DND-41 (cell line): Measurements from ENCODE around the gene AADACL3.

ENCODE experiments used
- ATAC-seq: fragments of 200-7000 bp; cut with Tn5 transposase; 3 replicates; pipeline ENCODE4 v1.9.1; 2021; ENCODE audit warnings: low read depth; ENCODE audit not compliant: insufficient read depth
- DNase-seq: peaks from one replicate; pipeline ENCODE4 v3.0.0-alpha.2; 2020
- H2AFZ ChIP-seq: 2 replicates; pipeline ENCODE4 v1.6.0; 2012; ENCODE audit warnings: low read depth, low read length
- H3K27ac ChIP-seq: 2 replicates; pipeline ENCODE4 v1.5.1; 2012; ENCODE audit warnings: low read length, inconsistent platforms
- H3K27me3 ChIP-seq: fragments of 200-600 bp; sonication (generic); 2 replicates; pipeline ENCODE4 v1.6.0; 2012; ENCODE audit warnings: low read length, mild to moderate bottlenecking, inconsistent platforms; ENCODE audit not compliant: insufficient read depth, poor library complexity
- H3K36me3 ChIP-seq: 2 replicates; pipeline ENCODE4 v1.5.1; 2012; ENCODE audit warnings: low read length, inconsistent platforms; ENCODE audit not compliant: insufficient read depth
- H3K4me1 ChIP-seq: 2 replicates; pipeline ENCODE4 v1.5.1; 2012; ENCODE audit warnings: mild to moderate bottlenecking, low read length; ENCODE audit not compliant: insufficient read depth
- H3K4me2 ChIP-seq: 2 replicates; pipeline ENCODE4 v1.6.0; 2012; ENCODE audit warnings: mild to moderate bottlenecking, moderate library complexity, low read length, inconsistent platforms; ENCODE audit not compliant: insufficient read depth
- H3K4me3 ChIP-seq, 2 experiments: fragments of 200-600 bp in 1 of 2; shearing (Covaris generic) in 1 of 2; 2 replicates each; pipeline ENCODE4 v1.5.1; 2012 to 2016; ENCODE audit warnings: inconsistent platforms in 2 of 2, low read length in 2 of 2, mild to moderate bottlenecking in 2 of 2, low read depth in 1 of 2, moderate library complexity in 1 of 2
- H3K79me2 ChIP-seq: 2 replicates; pipeline ENCODE4 v1.6.0; 2012; ENCODE audit warnings: low read length, inconsistent platforms; ENCODE audit not compliant: insufficient read depth
- H3K9ac ChIP-seq: 2 replicates; pipeline ENCODE4 v1.6.0; 2012; ENCODE audit warnings: low read depth, mild to moderate bottlenecking, inconsistent platforms, low read length, moderate library complexity
- H3K9me3 ChIP-seq: 2 replicates; pipeline ENCODE4 v1.5.1; 2012; ENCODE audit warnings: low read length, moderate library complexity, mild to moderate bottlenecking, inconsistent platforms; ENCODE audit not compliant: insufficient read depth, severe bottlenecking
- H4K20me1 ChIP-seq: 2 replicates; pipeline ENCODE4 v1.6.0; 2012; ENCODE audit warnings: low read length; ENCODE audit not compliant: insufficient read depth
- EZH2 ChIP-seq: IDR thresholded peaks from 3 replicates; pipeline ENCODE4 v1.6.1; 2012; ENCODE audit warnings: borderline replicate concordance, low read depth, mild to moderate bottlenecking, moderate library complexity, low read length, inconsistent platforms; ENCODE audit not compliant: severe bottlenecking
- TF ChIP-seq, protein P1 (sequence below): IDR thresholded peaks from 2 replicates; pipeline ENCODE4 v1.5.1; 2012; ENCODE audit warnings: borderline replicate concordance, low read length, moderate library complexity, mild to moderate bottlenecking; ENCODE audit not compliant: poor library complexity, severe bottlenecking; ENCODE audit errors: extremely low read depth

The AADACL3 gene

DNA sequence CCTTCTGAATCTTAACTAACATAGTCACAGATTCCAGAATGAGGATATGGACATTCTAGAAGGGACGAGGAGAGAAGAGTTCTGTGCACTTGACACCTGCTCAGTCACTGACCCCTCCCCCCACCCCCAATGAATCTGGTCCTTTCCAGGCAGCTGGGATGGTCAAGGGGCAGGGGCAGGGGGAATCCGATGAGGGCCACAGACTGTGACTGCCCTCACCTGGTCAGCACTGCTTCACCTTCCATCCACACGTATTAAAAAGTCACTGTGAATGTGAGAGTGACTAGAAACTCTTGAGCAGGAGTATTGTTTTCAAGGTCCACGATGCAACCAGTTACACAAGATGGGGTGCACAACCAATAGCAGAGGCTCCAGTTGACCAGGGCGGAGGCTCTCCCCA, 48.1 kb downstream of the AADACL3 start:
- ATAC-seq, result no peak
- H3K4me3 ChIP-seq, result no peak overlapping the region
- DNase-seq, result no peak

DNA sequence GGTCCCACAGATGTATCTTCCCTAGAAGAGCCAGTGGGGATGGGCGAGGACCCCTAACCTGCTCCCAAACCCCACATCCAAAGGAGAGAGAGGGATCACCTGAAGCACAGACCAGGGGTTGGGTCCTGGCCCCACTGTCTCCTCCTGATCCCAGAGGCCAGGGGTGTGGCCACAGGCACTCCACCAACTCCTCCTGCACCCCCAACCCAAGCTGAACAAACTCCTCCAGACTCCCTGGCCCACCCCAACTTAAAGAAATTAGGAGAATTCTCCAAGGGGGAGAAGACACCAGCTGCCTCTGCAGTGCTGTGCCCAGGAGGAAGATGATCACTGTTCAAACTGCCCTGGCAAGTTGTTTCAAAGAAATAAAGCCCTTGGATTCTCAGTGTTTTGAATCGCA, 53.1 kb downstream of the AADACL3 start:
- DNase-seq (no peak), ATAC-seq (no peak)
- Histone ChIP-seq H2AFZ (no peak overlapping the region), H4K20me1 (no peaks in the 10 kb centered on the region), H3K9me3 (no peaks in the 10 kb centered on the region), H3K4me2 (no peak overlapping the region), H3K79me2 (no peaks in the 10 kb centered on the region), H3K36me3 (no peaks in the 10 kb centered on the region), H3K27me3 (peaks cover 13% of the 10 kb centered on the region), H3K27ac (no peak overlapping the region), H3K4me3 (no peak overlapping the region), H3K9ac (no peak overlapping the region), H3K4me1 (no peaks in the 10 kb centered on the region)
- no peak for TF ChIP-seq EZH2
- TF ChIP-seq, protein P1, sequence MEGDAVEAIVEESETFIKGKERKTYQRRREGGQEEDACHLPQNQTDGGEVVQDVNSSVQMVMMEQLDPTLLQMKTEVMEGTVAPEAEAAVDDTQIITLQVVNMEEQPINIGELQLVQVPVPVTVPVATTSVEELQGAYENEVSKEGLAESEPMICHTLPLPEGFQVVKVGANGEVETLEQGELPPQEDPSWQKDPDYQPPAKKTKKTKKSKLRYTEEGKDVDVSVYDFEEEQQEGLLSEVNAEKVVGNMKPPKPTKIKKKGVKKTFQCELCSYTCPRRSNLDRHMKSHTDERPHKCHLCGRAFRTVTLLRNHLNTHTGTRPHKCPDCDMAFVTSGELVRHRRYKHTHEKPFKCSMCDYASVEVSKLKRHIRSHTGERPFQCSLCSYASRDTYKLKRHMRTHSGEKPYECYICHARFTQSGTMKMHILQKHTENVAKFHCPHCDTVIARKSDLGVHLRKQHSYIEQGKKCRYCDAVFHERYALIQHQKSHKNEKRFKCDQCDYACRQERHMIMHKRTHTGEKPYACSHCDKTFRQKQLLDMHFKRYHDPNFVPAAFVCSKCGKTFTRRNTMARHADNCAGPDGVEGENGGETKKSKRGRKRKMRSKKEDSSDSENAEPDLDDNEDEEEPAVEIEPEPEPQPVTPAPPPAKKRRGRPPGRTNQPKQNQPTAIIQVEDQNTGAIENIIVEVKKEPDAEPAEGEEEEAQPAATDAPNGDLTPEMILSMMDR, result no peak

More for the DNA sequence above, 48.1 kb downstream of the AADACL3 start:
- Histone ChIP-seq H3K4me1 (no peaks in the 10 kb centered on the region), H3K9me3 (no peaks in the 10 kb centered on the region), H3K36me3 (no peaks in the 10 kb centered on the region), H3K79me2 (no peaks in the 10 kb centered on the region), H3K27me3 (no peaks in the 10 kb centered on the region), H2AFZ (no peak overlapping the region), H3K9ac (no peak overlapping the region), H3K27ac (no peak overlapping the region), H4K20me1 (no peaks in the 10 kb centered on the region), H3K4me2 (no peak overlapping the region)
- no peak for TF ChIP-seq EZH2

DNA sequence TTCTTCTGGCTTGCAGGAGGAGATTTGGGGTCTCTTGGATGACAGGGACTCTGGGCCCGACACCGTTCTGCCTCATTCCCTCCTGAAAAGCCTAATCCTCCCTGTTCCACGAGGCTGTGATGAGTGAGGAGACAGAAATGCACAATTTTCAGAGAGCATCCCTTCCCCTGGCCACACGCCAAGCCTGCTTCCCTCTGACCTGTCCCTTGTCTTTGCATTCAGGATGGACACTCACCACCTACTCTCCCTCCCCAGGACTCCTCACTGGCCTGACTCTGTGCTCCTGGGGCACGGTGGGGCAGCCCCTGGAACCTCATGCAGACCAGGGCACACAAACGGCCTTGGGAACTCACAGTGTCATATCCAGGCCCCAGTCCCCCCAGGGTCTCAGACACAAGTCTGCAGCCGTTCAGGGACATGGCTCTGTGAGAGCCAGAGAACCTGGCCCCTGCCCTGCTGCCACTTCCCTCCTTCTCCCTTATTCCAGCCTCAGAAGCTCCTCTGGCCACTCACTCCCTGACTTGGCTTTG, 54.1 kb downstream of the AADACL3 start:
- Histone ChIP-seq H3K9me3 (no peaks in the 10 kb centered on the region), H3K27ac (no peak overlapping the region), H3K9ac (no peak overlapping the region), H2AFZ (no peak overlapping the region), H3K79me2 (no peaks in the 10 kb centered on the region), H3K4me2 (no peak overlapping the region), H3K27me3 (peaks cover 13% of the 10 kb centered on the region), H4K20me1 (no peaks in the 10 kb centered on the region), H3K36me3 (no peaks in the 10 kb centered on the region), H3K4me3 (no peak overlapping the region), H3K4me1 (no peaks in the 10 kb centered on the region)
- ATAC-seq (no peak), DNase-seq (no peak)
- TF ChIP-seq EZH2, result no peak
- TF ChIP-seq, protein P1, result no peak

DNA sequence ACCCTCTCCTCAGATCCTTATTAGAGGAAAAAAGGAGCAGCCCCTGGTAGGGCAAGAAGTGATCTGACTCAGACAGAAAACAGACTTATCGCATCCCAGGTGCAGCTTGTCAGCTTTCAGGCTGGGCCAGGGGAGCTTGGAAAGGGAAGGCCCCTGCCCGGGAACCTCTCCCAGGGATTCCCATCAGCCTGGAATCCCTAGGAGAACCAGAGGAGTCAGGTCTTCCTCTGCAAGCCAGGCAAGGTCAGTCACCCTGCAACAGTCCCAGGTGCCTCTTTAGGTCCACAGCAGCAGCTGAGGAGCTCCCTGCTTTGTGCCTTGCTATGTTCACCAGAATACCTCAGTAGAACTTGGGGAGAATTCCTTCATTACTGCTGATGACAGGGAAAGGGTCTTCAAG, 54.7 kb downstream of the AADACL3 start:
- H3K4me2 ChIP-seq, result no peak overlapping the region
- H3K9ac ChIP-seq, result no peak overlapping the region
- no peaks in the 10 kb centered on the region for H3K9me3 ChIP-seq
- ATAC-seq (no peak), DNase-seq (no peak)
- TF ChIP-seq, protein P1, result no peak
- TF ChIP-seq EZH2, result no peak
- no peaks in the 10 kb centered on the region for H3K36me3 ChIP-seq
- H4K20me1 ChIP-seq, result no peaks in the 10 kb centered on the region
- no peaks in the 10 kb centered on the region for H3K4me1 ChIP-seq
- H2AFZ ChIP-seq, result no peak overlapping the region
- no peak overlapping the region for H3K27ac ChIP-seq
- H3K27me3 ChIP-seq, result peaks cover 13% of the 10 kb centered on the region
- no peaks in the 10 kb centered on the region for H3K79me2 ChIP-seq
- no peak overlapping the region for H3K4me3 ChIP-seq
